OCI-LY7 (cell line): ENCODE results near the gene FERMT3. TPM values are rescaled to one million over a fixed set of nuclear protein-coding genes. Genes with fewer than 3 reads are reported as not detected.

Source experiments
- BruUV-seq: library from RNA; stranded (reverse); fragments of 400-500 nt; replicated peaks from 2 replicates; lab custom pipeline; 2021; lab: Mats Ljungman, UMichigan
- CTCF ChIA-PET: fragments of 300-600 bp; sonication (Branson Sonifier 250); formaldehyde crosslinking; loops from one replicate; lab custom pipeline; 2022; ENCODE audit warnings: antibody characterized with exemption; ENCODE audit not compliant: unreplicated experiment; lab: Charles Lee
- POLR2A ChIA-PET: fragments of 300-600 bp; sonication (Branson Sonifier 250); formaldehyde crosslinking; loops from one replicate; lab custom pipeline; 2022; ENCODE audit warnings: antibody characterized with exemption; lab: Charles Lee
- DNase-seq: peaks from one replicate; pipeline ENCODE4 v3.0.0-alpha.2; 2015; ENCODE audit warnings: low spot score
- H2AFZ ChIP-seq: fragments of 200-600 bp; sonication (generic), shearing (Covaris generic); 2 replicates; pipeline ENCODE4 v1.6.1; 2014; ENCODE audit warnings: mild to moderate bottlenecking, antibody characterized with exemption, low read length, moderate library complexity
- H3K27ac ChIP-seq: fragments of 200-600 bp; sonication (generic); 2 replicates; pipeline ENCODE4 v1.5.1; 2014; ENCODE audit warnings: mixed run types, low read depth, mild to moderate bottlenecking, moderate library complexity, low read length, inconsistent platforms; ENCODE audit not compliant: poor library complexity, severe bottlenecking
- H3K36me3 ChIP-seq: fragments of 200-600 bp; sonication (generic); 2 replicates; pipeline ENCODE4 v1.6.1; 2014; ENCODE audit warnings: mild to moderate bottlenecking, antibody characterized with exemption, low read length, moderate library complexity, mixed read lengths; ENCODE audit not compliant: insufficient read depth
- H3K4me1 ChIP-seq: fragments of 200-600 bp; sonication (generic); 2 replicates; pipeline ENCODE4 v1.5.1; 2014; ENCODE audit warnings: mild to moderate bottlenecking, low read length; ENCODE audit not compliant: insufficient read depth, poor library complexity, severe bottlenecking
- H3K4me2 ChIP-seq: fragments of 200-600 bp; sonication (generic); 2 replicates; pipeline ENCODE4 v1.6.1; 2014; ENCODE audit warnings: mild to moderate bottlenecking, low read length
- H3K4me3 ChIP-seq: fragments of 200-600 bp; sonication (generic); 2 replicates; pipeline ENCODE4 v1.5.1; 2014; ENCODE audit warnings: mild to moderate bottlenecking, low read depth, low read length; ENCODE audit not compliant: poor library complexity, severe bottlenecking
- H3K79me2 ChIP-seq: fragments of 200-600 bp; sonication (generic); 2 replicates; pipeline ENCODE4 v1.6.1; 2016; ENCODE audit warnings: low read depth, mild to moderate bottlenecking, low read length, moderate library complexity, mixed read lengths; ENCODE audit not compliant: insufficient read depth
- H3K9me2 ChIP-seq: fragments of 200-600 bp; sonication (generic); 2 replicates; pipeline ENCODE4 v1.6.1; 2016; ENCODE audit warnings: mild to moderate bottlenecking, low read length, mixed read lengths; ENCODE audit not compliant: insufficient read depth
- H3K9me3 ChIP-seq: fragments of 200-600 bp; sonication (generic); 2 replicates; pipeline ENCODE4 v1.6.1; 2014; ENCODE audit warnings: mild to moderate bottlenecking, mixed run types, low read length, mixed read lengths
- H4K20me1 ChIP-seq: fragments of 200-600 bp; sonication (generic); 2 replicates; pipeline ENCODE4 v1.6.1; 2014; ENCODE audit warnings: mild to moderate bottlenecking, antibody characterized with exemption, low read length, moderate library complexity, mixed read lengths; ENCODE audit not compliant: insufficient read depth
- CTCF ChIP-seq: fragments of 200-600 bp; sonication (generic); conservative IDR thresholded peaks from 2 replicates; pipeline ENCODE4 v1.5.1; 2014; ENCODE audit warnings: mild to moderate bottlenecking, antibody characterized with exemption, low read length, moderate library complexity, mixed read lengths
- EZH2phosphoT487 ChIP-seq: fragments of 200-600 bp; sonication (generic); IDR thresholded peaks from 2 replicates; pipeline ENCODE4 v1.6.1; 2018; ENCODE audit warnings: low read depth, borderline replicate concordance, mild to moderate bottlenecking, mixed run types, antibody characterized with exemption, low read length, moderate library complexity, mixed read lengths
- intact Hi-C: fragments of 100-400 bp; cut with micrococcal nuclease; formaldehyde crosslinking; loops from one replicate; pipeline ENCODE4 v1.10.0; 2022; ENCODE audit not compliant: unreplicated experiment
- total RNA-seq, 2 experiments: library from RNA; depleted of rRNA in 1 of 2; stranded (reverse); fragments of >200 nt in 1 of 2; shearing (Covaris generic) in 1 of 2; gene quantifications; 2 replicates each; pipeline ENCODE4 v1.2.3, GENCODE V29; 2014 to 2022

FERMT3 gene
- total RNA-seq, 2 experiments from 2014 or later = 120 to 201 TPM

DNA sequence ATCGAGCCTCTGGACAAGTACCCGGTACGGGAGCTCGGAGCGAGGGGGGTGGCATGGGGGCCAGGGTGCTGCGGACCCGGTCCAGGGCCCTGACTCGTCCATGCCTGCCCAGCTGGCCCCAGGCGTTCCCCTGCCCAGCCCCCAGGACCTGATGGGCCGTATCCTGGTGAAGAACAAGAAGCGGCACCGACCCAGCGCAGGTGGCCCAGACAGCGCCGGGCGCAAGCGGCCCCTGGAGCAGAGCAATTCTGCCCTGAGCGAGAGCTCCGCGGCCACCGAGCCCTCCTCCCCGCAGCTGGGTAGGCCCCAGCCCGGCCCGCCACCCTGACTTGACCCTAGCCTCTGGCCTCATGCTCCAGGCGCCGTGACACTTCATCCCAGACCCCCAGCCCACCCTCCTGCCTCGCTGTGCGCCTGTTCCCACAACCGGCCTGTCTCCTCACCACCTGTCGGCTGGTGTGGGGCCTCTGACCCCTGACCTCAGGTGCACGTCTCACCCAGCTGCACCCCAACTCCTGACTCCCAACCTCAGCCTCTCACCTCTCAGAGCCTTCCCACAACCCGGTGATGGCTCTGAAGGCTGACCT lies 52.5 kb downstream of the FERMT3 start:
- Histone ChIP-seq H3K4me2 (no peak overlapping the region), H3K79me2 (no peaks in the 10 kb centered on the region), H4K20me1 (no peaks in the 10 kb centered on the region), H3K9me3 (no peaks in the 10 kb centered on the region), H2AFZ (no peak overlapping the region), H3K4me1 (no peaks in the 10 kb centered on the region), H3K27ac (no peak overlapping the region), H3K9me2 (no peaks in the 10 kb centered on the region), H3K4me3 (no peak overlapping the region), H3K36me3 (no peaks in the 10 kb centered on the region)
- TF ChIP-seq CTCF (no peak), EZH2phosphoT487 (no peak)
- BruUV-seq = no TSS peak
- DNase-seq = no peak
- intact Hi-C loops = no loop called here
- ChIA-PET CTCF (interaction anchor here (0.7 kb wide), 1 partner anchor 9 kb away, joined by 3 read pairs; no protein-coding TSS in a partner anchor), POLR2A (no interaction called here)

DNA sequence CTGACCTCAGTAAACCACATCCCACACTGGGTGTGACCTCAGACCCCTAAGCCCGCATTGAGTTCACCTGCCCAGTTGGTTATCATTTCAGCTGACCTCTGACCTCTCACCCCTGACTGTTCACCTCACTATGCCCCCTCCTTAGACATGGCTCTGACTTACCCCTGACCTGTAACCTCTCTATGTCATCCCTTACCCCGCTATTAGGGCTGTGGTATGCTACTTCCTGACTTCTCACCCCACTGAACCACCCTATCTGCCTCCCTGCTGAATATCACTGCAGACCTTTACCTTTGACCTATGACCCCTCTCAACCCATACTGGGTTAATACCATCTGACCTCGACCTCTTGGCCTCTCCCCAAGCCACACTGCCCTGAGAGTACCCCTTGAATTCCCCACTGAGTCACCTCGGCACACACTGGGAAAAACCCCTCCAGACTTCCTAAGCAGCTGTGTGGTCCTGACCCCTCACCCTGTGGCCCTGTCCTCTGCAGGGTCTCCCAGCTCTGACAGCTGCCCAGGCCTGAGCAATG lies 53.1 kb downstream of the FERMT3 start:
- Histone ChIP-seq H3K4me2 (no peak overlapping the region), H3K27ac (no peak overlapping the region), H3K9me3 (no peaks in the 10 kb centered on the region), H3K36me3 (no peaks in the 10 kb centered on the region), H2AFZ (no peak overlapping the region), H3K4me1 (no peaks in the 10 kb centered on the region), H3K79me2 (no peaks in the 10 kb centered on the region), H3K4me3 (no peak overlapping the region), H4K20me1 (no peaks in the 10 kb centered on the region), H3K9me2 (no peaks in the 10 kb centered on the region)
- no peak for TF ChIP-seq EZH2phosphoT487
- intact Hi-C loops = no loop called here
- BruUV-seq = no TSS peak
- no peak for DNase-seq
- ChIA-PET CTCF (no interaction called here), POLR2A (no interaction called here)

- POLR2A ChIA-PET = interaction anchor here (0.6 kb wide), 1 partner anchor 67 kb away, joined by 5 read pairs; no protein-coding TSS in a partner anchor
- TF ChIP-seq CTCF (no peak), EZH2phosphoT487 (no peak)
- no peaks in the 10 kb centered on the region for H3K9me2 ChIP-seq
- H3K4me2 ChIP-seq = no peak overlapping the region
- no peaks in the 10 kb centered on the region for H3K9me3 ChIP-seq
- no peak overlapping the region for H3K27ac ChIP-seq
- CTCF ChIA-PET = no interaction called here
- no TSS peak for BruUV-seq
- no peaks in the 10 kb centered on the region for H3K79me2 ChIP-seq
- intact Hi-C loops = no loop called here
- H3K36me3 ChIP-seq = no peaks in the 10 kb centered on the region
- no peak overlapping the region for H2AFZ ChIP-seq
- no peak overlapping the region for H3K4me3 ChIP-seq
- H3K4me1 ChIP-seq = peaks cover under 1% of the 10 kb centered on the region
- DNase-seq = no peak
- no peaks in the 10 kb centered on the region for H4K20me1 ChIP-seq
These were observed 53.7 kb downstream of the FERMT3 start for GRCh38 chr11:64260147-64260708.
